Body of pancreas (tissue), 4 donors: ENCODE measurements around the gene CUEDC2. TPM values are rescaled to one million over a fixed set of nuclear protein-coding genes. Genes with fewer than 3 reads are reported as not detected.
A peak's percentile ranks its signal among the peaks of the same experiment; 100 is the strongest.

Experiments
- ATAC-seq: fragments of 150-250 bp; one replicate; pipeline ENCODE4 v1.9.1; 2016
- DNase-seq, 4 donors: peaks; one replicate each; pipeline ENCODE4 v3.0.0-alpha.2; 2019
- H3K27ac ChIP-seq, 4 donors: fragments of 200-600 bp; sonication (generic); 1 replicate in 3 of 4; 2 replicates in 1 of 4; pipeline versions ENCODE4 v1.5.1 to v1.6.1; 2016 to 2019; ENCODE audit warnings: mild to moderate bottlenecking in 1 of 4, mixed read lengths in 1 of 4, moderate library complexity in 1 of 4
- H3K27me3 ChIP-seq, 2 donors: fragments of 200-600 bp; sonication (generic); one replicate each; pipeline ENCODE4 v1.6.0; 2016; ENCODE audit warnings: mild to moderate bottlenecking in 1 of 2
- H3K36me3 ChIP-seq, 2 donors: fragments of 200-600 bp; sonication (generic); replicated peaks in 1 of 2; 2 replicates each; pipeline ENCODE4 v1.5.1; 2016; ENCODE audit warnings: low read depth in 2 of 2; ENCODE audit not compliant: insufficient read depth in 1 of 2
- H3K4me1 ChIP-seq: fragments of 200-600 bp; sonication (generic); one replicate; pipeline ENCODE4 v1.6.0; 2016
- H3K4me3 ChIP-seq, 2 donors: fragments of 200-600 bp; sonication (generic); 1 replicate in 1 of 2; 2 replicates in 1 of 2; pipeline ENCODE4 v1.5.1; 2016 to 2019
- H3K9me3 ChIP-seq, 3 donors: fragments of 200-600 bp; sonication (generic); 1 replicate in 2 of 3; 2 replicates in 1 of 3; pipeline ENCODE4 v1.5.1; 2016
- CTCF ChIP-seq, 7 experiments: fragments of 450-650 bp in 4 of 7; fragments of 200-600 bp in 3 of 7; sonication (generic) in 3 of 7; IDR thresholded peaks; one replicate each; pipeline ENCODE4 v1.5.1; 2016 to 2019; ENCODE audit warnings: antibody characterized with exemption in 7 of 7
- POLR2A ChIP-seq, 3 donors: fragments of 450-650 bp; IDR thresholded peaks; one replicate each; pipeline ENCODE4 v1.6.1; 2016; ENCODE audit warnings: antibody characterized with exemption in 3 of 3, mild to moderate bottlenecking in 2 of 3
- WGBS, 2 donors: methylation state at CpG; one replicate each; pipeline ENCODE4 v1.1.5; 2017; 5-methylcytosine and 5-hydroxymethylcytosine counted together
- intact Hi-C: fragments of 100-400 bp; cut with DNase I; formaldehyde crosslinking; loops from one replicate; pipeline ENCODE4 v1.15.1; 2023
- total RNA-seq, 2 donors: library from RNA; depleted of rRNA; stranded (reverse); fragments of >200 nt; gene quantifications; one replicate each; pipeline ENCODE4 v1.1.0, GENCODE V29; 2016

The CUEDC2 gene
- total RNA-seq, 2 donors from 2014 or later = 30.3 to 35.5 TPM

- DNase-seq = no peak
- peaks cover 40% of the 10 kb centered on the region for H3K4me1 ChIP-seq
- H3K36me3 ChIP-seq = peaks cover 0 to 7% of the 10 kb centered on the region in 2 donors
- H3K27me3 ChIP-seq = no peaks in the 10 kb centered on the region
- intact Hi-C loops = no loop called here
- TF ChIP-seq POLR2A (IDR thresholded peaks at IDR 0.05) = no peak
- TF ChIP-seq CTCF (IDR thresholded peaks at IDR 0.05) = no peak
- H3K9me3 ChIP-seq = no peaks in the 10 kb centered on the region
- no peak overlapping the region for H3K4me3 ChIP-seq
- ATAC-seq = no peak
- WGBS, 2 donors = 81 to 92% methylated on average over 15 to 17 of the region's 22 CpGs
- H3K27ac ChIP-seq = no peak overlapping the region
These were observed 31.6 kb downstream of the CUEDC2 start for GRCh38 chr10:102400598-102401341.

- Histone ChIP-seq H3K36me3 (peaks cover 0 to 7% of the 10 kb centered on the region in 2 donors), H3K9me3 (no peaks in the 10 kb centered on the region), H3K27ac (peak overlapping the region in 3 of 4 donors; percentile 85 to 90 (median 87)), H3K4me1 (peaks cover 40% of the 10 kb centered on the region), H3K27me3 (no peaks in the 10 kb centered on the region), H3K4me3 (no peak overlapping the region)
- no peak for TF ChIP-seq CTCF (IDR thresholded peaks at IDR 0.05)
- no peak for TF ChIP-seq POLR2A (IDR thresholded peaks at IDR 0.05)
- DNase-seq = no peak
- ATAC-seq = no peak
- intact Hi-C loops = no loop called here
- 83% methylated on average over 17 of the region's 17 CpGs; no CpG with 5 or more reads in 1 of the 2 donors for WGBS, 2 donors
These were observed 32.3 kb downstream of the CUEDC2 start for GRCh38 chr10:102400076-102400475.

GRCh38 chr10:102399217-102400021 is 33.0 kb downstream of the CUEDC2 start:
- H3K4me1 ChIP-seq = peaks cover 40% of the 10 kb centered on the region
- H3K4me3 ChIP-seq = peak overlapping the region; percentile 7 to 13
- peak; percentile 94 to 99 (median 95) for TF ChIP-seq CTCF (IDR thresholded peaks at IDR 0.05)
- TF ChIP-seq POLR2A (IDR thresholded peaks at IDR 0.05) = peak; percentile 75 to 77 (median 76)
- ATAC-seq (peak; percentile 73), DNase-seq (peak; percentile 91 to 93 (median 92))
- H3K27me3 ChIP-seq = no peaks in the 10 kb centered on the region
- WGBS, 2 donors = 3 to 10% methylated on average over 10 to 71 of the region's 72 CpGs
- H3K9me3 ChIP-seq = no peaks in the 10 kb centered on the region
- intact Hi-C loops = no loop called here
- H3K36me3 ChIP-seq = peaks cover 0 to 7% of the 10 kb centered on the region in 2 donors
- peak overlapping the region; percentile 85 to 95 (median 88) for H3K27ac ChIP-seq

- WGBS, 2 donors = 76 to 87% methylated on average over 16 to 21 of the region's 21 CpGs
- Histone ChIP-seq H3K4me1 (peaks cover 41% of the 10 kb centered on the region), H3K4me3 (no peak overlapping the region), H3K36me3 (peaks cover 0 to 7% of the 10 kb centered on the region in 2 donors), H3K9me3 (no peaks in the 10 kb centered on the region), H3K27ac (peak overlapping the region; percentile 85 to 95 (median 88)), H3K27me3 (no peaks in the 10 kb centered on the region)
- no peak for TF ChIP-seq POLR2A (IDR thresholded peaks at IDR 0.05)
- TF ChIP-seq CTCF (IDR thresholded peaks at IDR 0.05) = no peak
- DNase-seq = no peak
- ATAC-seq = no peak
- intact Hi-C loops = no loop called here
These were observed 34.0 kb downstream of the CUEDC2 start for GRCh38 chr10:102398172-102399020.
